LoVo (cell line): Measurements from ENCODE around the gene AGAP1.
A peak's percentile ranks its signal among the peaks of the same experiment; 100 is the strongest.
"Not testable (repeated sequence)": the region's sequence is repeated elsewhere in the genome, so short reads cannot be mapped to it uniquely, and the experiment has no call there.

Experiments used
- DNase-seq: peaks from one replicate; pipeline ENCODE4 v3.0.0-alpha.2; 2016; ENCODE audit warnings: low spot score

Gene AGAP1

DNA sequence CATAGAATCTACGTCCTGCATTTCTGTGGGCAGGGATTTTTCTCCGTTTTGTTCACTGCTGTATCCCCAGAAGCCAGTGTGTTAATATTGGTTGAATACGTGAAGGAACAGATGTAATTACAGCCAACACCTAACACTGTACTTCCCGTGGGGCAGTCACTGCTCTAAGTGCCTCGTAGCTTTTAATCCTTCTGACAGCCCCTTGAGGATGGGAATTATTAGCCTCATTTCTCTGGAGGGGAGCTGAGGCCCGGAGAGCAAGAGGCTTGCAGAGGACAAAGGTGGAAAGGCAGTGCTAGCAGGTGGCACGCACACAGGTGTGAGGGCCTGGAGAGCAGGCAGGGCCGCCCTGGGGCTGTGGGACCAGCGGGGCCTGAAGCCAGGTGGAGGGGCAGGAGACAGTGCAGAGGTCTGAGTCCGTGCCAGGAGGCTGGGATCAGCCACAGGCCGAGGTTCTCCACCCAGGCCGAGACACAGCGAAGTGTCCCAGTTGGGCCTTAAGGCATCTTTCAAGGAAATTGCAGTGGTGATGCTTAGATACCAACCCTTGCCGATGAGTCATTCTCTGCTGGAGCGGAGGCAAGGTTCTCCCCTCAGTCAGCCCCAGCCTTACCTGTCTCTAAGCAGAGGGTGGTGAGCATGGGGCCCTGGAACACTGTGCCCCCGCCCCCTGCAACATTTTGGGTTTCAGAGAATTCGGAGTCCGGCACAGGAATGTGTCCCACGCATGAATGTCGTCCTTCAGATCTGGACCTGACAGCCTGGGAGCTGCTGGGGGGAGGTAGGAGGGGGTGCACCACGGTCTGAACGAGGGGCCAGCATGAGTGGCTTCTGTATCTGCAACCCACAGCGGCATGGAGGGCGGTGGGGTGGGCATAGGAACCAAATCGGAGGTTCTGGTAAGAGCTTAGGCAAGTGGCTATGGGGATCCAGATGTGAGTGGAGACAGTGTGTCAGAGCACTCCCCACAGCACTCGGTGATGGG lies 551.7 kb downstream of the AGAP1 start:
- no peak for DNase-seq

- no peak for DNase-seq
Observed at GRCh38 chr2:236046715-236047114, 552.9 kb downstream of the AGAP1 start.

DNA sequence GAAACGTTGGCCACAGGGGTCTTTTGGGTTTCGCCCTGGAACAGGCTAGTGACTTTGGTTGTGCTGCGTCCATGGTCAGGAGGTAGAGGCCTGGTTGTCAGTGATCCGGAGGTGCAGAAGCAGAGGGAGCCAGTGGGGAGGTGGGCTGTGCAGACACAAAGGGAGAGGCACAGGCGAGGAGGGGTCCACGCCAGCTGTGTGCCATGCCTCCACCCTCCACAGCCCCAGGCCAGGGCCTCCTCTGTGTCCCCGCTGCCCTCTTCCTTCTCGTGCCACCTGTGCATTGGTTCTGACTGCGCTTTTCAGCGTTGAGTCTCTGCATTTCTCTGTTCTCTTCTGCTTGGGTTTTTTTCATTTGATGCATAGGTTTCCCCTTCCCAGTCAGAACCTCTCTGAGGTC lies 553.3 kb downstream of the AGAP1 start:
- DNase-seq = no peak

DNA sequence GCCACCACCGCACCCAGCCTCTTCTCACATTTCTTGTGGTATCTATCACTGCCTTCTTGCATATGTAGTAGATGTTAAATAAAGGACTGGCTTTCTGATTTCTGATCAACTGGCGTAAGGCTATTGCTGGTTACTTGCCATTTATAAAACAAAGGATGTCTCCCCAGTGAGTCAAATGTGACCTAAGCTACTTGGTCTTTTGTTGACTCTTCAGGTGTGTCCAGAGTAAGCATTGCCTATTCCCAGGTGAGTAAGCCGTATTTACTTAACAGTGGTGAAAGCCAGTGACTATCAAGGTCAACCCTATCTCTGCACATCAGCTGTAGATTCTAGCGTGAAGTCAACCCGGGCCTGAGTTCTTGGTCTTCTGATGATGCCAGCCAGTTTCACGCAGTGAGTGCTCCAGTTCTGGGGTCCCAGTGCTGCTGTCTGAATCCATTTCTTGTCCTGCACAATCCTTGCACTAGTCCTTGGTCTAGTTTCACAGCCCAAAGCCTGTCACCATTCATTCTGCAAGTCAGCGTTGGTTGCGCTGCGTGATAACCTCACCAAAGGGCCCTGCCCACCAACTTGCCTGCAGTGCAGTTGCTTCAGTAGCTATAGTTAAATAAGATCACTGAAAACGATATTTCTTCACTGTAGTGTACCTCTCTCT lies 554.2 kb downstream of the AGAP1 start:
- peak; percentile 42 for DNase-seq

DNA sequence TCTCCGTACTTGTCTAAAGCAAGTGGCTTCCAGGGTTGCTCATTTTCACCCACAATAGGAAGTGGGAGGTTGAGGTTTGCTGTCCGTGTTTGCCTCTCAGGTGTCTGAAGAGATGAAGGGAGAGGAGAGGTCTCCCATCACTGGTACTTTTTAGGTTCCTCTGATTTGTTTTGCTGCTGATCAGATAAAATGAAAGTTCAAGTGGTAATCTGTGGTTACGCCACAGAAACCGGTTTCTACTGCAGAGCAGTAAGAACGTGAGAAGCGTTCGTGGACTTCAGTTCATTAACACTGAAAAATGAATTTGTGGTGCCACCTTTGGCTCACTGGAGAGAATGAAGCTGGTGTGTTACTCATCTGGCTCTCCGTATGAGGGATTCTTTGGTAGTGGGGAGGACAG lies 556.1 kb downstream of the AGAP1 start:
- DNase-seq = no peak

DNA sequence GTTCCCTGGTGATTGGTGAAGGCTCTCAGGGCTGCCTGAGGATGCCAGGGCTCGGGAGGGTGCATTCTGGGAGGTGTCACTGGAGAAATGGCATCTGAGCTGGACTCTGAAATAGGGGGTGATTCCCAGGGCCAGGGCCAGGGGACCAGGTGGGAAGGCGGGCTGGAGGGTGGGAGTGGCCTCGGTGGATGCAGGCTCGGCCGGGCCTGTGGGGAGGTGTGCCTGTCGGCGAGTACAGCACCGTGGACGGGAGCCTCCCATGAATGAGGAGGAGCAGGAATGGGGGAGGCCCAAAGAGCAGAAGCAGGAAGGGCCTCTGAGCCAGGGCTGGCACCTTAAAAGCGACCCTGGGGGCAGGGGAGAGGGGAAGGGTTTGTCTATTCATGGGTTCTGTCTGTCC lies 557.5 kb downstream of the AGAP1 start:
- DNase-seq = no peak

DNA sequence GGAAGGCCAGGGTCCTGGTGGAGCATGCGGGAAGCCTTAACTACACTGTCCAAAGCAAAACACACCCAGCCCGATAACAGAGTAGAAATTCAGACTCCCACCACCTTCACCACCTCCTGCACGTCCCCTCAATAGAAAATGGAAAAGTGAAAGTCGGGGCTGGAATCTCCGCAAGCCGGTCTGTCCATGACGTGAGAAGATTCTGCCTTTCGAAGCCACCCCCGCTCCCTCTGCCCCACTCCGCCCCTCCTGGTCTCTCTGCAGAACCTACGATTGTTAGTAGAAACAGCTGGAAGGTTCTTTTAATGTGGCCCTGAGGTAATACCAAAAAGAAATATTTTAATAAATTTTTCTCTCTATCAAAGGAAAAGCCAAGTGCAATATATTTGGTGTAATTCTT lies 558.0 kb downstream of the AGAP1 start:
- DNase-seq = no peak

DNA sequence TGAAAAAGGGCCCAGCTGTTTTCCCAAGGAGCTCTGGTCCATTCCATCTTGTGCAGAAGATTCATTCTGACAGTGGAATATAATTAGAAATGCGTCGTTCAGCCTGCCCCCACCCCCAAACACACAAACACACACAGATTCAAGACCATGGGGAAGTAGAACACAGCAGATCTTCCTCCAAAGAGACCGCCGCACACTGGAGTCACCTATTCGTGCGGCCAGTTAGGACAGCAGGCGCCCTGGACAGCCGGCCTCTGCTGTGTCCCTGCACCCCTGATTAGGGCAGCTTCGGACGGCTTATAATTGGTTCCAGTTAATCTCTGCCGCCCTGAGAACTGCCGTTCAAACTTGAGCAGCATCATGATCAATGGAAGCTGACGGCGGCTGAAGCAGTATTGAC lies 558.4 kb downstream of the AGAP1 start:
- DNase-seq = no peak

DNA sequence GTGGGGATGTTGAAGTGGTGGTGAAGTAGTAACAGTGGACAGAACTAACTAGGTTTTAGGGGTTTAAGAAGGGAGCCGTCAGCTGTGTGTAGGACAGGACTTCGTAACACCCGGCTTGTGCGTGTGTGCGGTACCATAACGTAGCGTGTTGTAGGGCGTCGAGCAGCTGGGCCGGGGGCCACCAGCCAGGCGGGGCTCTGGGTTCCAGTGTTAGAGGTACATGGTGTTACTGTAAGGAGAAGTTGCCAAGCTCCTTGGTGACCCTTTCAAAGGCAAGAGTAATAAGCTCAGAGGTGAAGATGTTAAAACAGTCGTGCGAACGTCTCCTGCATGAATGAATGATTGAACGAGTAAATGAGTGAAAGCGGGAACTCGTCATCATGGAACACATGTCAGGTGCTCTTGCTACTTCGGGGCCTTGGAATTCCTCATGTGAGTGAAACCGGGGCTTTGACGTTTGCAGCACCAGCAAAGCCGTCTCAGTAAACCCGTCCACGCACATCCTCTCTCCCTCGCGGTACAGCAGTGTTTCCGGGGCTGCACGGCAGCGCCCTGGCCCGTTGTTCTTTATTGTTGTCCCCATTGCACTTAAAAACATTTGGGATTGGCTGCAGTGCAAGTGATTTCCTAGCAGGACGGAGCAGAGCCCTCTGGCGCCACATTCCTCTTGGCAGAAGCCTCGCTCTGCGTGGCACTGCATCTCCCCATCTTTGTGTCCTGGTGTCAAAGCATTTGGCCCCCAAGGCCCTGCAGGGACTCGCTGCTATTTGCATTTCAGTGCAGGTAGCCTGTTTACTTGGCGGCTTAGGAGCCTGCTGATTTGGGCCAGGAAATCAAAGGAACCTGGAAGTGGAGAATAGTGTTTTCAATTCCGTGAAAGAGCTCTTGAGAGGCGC lies 559.3 kb downstream of the AGAP1 start:
- no peak for DNase-seq

GRCh38 chr2:236054125-236054524 lies 560.3 kb downstream of the AGAP1 start:
- no peak for DNase-seq

GRCh38 chr2:236054621-236055305 lies 560.9 kb downstream of the AGAP1 start:
- no peak for DNase-seq

- no peak for DNase-seq
Observed at GRCh38 chr2:236055471-236055870, 561.6 kb downstream of the AGAP1 start.

- DNase-seq = no peak
Observed at GRCh38 chr2:236056141-236056540, 562.3 kb downstream of the AGAP1 start.

DNA sequence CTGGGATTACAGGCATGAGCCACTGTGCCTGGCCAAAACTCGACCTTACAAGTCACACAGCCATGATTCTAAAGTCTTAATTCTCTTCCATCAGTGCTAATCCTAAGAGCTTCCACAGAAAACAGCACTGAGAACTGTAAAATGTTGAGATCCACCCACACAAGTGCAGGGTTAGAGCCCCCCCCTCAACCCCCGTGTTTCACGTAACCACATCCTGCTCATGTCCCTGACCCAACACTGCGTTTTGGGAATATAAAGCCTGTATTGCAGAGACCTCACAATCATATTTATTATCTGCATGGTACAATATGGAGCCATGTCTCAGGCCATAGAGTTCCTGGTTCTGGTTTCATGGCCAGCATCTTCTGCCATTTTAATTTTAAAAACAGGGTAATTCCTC lies 563.5 kb downstream of the AGAP1 start:
- no peak for DNase-seq

DNA sequence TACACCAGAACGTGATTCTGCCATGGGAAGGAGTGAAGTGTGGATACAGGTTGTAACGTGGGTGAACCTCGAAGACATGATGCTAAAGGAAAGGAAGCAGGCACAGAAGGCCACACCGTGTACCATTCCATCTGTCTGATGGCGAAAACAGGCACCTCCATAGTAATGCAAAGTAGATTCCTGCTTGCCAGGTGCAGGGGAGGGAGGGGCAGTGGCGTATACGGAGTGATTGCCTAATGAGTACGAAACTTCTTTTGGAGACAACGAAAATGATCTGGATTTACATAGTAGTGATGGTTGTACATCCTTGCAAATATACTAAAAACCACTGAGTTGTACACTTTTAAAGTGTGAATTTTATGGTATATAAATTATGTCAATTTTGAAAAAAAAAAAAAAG lies 567.7 kb downstream of the AGAP1 start:
- no peak for DNase-seq

DNA sequence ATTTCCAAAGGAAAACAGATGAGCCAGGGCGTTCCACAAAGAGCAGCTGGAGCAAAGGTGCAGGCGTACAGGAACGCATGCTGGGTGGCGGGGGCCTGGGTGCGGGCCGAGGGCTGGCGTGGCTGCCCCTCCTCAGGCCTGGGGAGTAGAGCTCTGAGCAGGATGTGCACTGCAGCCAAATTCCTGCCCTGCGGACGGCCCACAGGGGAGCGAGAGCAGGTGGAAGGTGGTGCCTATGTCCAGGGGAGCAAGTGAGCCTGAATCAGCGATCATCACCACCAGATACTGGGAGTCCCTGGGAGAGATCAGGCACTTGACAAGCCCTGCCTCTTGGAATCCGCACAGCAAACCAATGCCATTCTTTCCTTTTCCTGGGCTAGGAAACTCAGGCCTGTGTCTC lies 568.1 kb downstream of the AGAP1 start:
- no peak for DNase-seq

- DNase-seq = not testable (repeated sequence)
Observed at GRCh38 chr2:236062806-236063205, 569.0 kb downstream of the AGAP1 start.

DNA sequence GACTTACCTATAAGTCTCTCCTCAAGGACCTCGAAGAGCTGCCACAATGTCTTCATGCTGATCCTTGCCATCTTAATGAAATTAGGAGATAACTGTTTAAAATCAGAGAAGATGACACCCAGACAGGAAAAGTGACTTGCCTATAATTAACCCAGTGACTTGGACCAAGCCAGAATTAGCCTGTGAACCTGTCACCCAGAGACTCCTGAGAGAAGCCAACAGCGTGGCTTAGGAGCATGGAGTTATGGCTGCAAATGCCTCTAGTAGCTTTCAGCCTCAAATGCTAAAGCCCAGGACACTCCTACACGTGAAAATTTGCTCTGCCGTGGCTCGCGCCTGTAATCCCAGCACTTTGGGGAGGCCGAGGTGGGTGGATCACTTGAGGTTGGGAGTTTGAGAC lies 570.2 kb downstream of the AGAP1 start:
- DNase-seq = no peak

DNA sequence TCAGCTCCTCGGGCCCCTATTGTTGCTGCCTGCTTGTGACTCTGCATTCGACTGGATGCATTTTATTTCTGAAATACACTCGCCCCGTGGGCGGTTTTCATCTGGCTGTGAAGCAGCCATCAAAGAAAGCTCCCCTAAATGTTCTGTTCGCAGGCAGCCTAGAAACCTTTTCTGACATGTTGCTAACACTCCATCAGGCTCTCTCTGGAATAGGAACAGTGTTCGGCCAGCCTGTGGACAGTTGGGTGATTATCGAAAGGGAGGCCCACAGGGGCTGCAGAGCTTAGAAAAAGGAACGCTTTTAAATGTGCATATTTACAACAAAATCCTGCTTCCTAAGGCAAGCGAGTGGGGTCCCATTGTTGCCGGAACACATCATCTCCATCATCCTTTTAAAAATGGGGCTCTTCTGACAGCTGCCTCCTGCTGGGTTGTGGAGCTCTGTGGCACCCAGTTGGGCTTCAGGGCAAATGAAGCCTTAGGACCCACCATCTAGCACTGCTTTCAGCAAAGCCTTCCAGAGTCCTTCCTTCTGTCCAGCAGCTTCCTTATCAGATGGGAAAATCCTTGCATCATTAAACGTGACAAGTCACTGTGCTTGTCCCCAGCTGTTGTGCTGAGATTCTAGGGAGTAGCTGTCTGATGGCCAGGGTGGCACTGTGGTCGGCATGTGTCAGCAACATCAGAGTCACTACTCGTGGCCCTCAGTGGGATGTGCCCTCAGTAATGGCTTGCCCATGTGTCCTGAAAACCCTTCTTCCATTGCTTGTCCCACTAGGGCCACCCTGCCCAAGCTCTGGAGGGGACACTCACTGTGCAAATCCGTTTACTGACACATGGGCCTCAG lies 571.7 kb downstream of the AGAP1 start:
- no peak for DNase-seq

- DNase-seq = no peak
Observed at GRCh38 chr2:236070236-236070635, 576.4 kb downstream of the AGAP1 start.

GRCh38 chr2:236073246-236073645 lies 579.4 kb downstream of the AGAP1 start:
- no peak for DNase-seq
